GM18511 (cell line): ENCODE results near the gene TMEM178B.

ENCODE experiments used
- ATAC-seq: cut with Tn5 transposase; IDR thresholded peaks from one replicate; pipeline ENCODE4 v1.9.1; 2021; ENCODE audit warnings: mild to moderate bottlenecking, moderate library complexity; ENCODE audit not compliant: unreplicated experiment

The TMEM178B gene

GRCh38 chr7:141218941-141219340 is 145.1 kb downstream of the TMEM178B start:
- no peak for ATAC-seq

DNA sequence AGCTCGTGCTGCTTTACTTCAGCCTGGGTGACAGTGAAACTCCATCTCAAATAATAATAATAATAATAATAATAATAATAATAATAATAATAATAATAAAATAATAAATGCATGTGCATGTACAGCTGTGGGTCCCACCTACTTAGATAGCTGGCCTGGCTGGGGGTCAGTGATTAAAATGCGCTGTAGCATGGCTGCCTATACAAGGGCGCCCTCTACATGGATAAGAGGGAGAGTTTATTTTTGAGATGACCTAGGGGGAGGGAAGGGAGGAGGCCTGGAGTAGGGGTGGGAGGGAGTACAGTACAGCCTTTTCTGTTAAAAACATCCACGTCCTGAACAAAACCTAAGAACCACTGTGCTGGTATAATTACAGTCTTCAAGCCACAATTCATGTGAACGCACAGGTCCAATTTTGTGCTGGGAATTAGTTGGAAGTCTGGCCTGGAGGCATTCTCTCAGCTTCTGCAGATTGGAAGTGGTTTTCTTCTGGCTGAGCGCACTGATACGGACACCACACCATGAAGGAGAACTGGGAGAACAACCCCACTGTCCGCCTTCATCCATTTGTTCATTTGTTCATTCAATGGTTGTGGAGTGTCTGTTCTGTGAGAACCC is 146.5 kb downstream of the TMEM178B start:
- no peak for ATAC-seq

GRCh38 chr7:141221007-141221612 is 147.2 kb downstream of the TMEM178B start:
- no peak for ATAC-seq

DNA sequence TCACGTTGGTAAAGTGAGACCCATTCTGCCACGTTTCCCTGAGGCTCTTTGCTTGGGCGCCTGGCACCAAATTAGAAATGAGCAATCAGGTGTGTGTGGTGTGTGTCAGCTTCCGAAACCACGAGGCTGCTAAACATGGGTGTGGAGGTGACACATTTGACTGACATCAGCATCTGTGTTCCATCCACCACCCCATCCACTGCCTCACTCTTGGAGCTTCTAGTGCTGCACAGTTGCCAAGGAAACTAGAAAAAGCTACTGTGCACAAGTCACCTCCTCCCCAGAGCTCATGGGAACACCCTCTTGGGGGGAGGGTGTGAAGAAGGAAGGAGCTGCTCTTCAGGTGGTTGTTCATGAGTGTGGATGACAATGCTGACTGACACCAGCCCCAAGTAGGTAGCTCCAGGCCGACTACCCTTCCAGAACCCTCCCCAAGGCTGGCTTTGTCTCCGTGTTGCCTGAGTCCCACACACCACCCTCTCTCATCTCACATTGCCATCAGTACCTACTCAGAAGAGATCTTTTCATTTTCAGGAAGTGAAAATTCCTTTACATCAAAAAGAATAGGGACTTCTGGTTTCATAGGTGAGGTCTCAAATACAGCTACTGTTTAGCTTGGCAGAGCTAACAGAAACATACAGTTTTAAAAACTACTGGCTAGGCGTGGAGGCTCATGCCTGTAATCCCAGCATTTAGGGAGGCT is 152.2 kb downstream of the TMEM178B start:
- ATAC-seq, result no peak

- no peak for ATAC-seq
Observed at GRCh38 chr7:141227454-141227853, 153.6 kb downstream of the TMEM178B start.

DNA sequence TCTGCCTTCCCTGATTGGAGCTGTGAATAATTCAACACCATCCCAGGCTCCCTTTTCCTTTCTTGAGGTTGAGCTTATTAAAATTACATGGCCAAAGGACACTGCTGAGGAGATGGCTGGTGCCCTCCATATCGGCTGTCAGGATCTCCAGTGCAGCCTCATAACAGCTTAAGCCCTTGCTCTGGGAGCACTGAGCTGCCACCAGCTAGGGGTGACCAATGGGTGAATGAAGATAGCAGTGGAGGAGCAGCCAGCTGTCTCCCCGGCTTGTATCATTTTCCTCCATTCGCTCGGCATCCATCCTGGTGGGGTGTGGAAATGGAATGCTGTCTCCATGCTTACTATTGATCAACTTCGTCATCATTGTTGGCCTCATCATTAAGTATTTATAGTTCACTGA is 154.6 kb downstream of the TMEM178B start:
- ATAC-seq, result no peak

GRCh38 chr7:141231018-141231792 is 157.3 kb downstream of the TMEM178B start:
- no peak for ATAC-seq

- no peak for ATAC-seq
Observed at GRCh38 chr7:141232286-141233051, 158.6 kb downstream of the TMEM178B start.

DNA sequence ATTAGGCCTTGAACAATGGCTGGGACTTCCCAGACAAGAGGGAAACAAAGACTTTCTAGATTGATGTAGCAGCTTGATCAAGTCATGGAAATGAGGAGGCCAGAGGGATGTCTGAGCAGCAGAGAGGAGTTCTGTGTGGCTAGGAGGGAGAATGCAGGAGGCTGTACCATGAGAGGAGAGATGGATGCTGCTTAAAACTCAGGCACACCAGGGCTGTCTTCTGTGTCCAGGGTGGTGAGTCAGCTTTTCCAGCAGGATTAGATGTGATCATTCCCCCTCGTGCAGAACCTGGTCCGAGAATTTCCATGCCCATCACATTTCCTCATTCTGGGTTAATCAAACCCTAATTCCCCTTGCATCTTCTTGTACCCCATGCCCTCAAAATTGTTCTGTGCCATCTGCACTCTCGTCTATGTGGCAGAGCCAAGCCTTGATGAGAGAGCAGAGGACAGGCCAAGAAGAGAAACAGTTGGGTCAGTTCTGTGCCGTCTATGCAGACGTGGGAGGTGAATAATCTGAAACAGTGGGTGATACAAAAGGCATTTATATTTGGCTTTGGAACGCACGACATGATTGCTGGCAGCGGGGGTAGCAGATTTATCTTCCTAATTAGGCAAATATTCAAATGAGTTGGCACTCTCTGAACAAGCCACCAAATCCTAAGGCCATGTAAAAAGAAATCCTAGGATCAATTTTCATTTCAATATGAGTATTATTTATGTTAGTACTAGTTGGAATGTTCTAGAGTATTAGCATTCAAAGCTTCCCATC is 160.7 kb downstream of the TMEM178B start:
- ATAC-seq, result no peak

DNA sequence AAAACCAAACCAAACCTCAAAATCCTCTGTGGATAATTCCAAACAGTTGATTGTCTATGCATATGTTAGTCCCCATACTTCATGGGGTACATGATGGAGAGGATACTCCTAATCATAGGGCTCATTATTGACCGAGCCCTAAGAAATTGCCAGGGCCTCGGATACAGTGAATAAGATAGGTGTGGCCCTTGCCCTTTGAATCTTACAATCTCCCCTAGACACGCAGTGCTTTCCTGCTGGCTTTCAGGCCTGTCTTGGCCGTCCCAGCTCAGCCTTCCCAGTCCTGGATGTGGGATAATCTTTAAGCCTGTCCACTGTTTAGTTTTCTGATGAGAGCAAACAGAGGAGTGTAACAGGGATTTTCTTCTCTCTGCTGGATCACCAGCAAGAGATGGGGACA is 161.8 kb downstream of the TMEM178B start:
- ATAC-seq, result no peak

GRCh38 chr7:141238596-141239243 is 164.9 kb downstream of the TMEM178B start:
- no peak for ATAC-seq

DNA sequence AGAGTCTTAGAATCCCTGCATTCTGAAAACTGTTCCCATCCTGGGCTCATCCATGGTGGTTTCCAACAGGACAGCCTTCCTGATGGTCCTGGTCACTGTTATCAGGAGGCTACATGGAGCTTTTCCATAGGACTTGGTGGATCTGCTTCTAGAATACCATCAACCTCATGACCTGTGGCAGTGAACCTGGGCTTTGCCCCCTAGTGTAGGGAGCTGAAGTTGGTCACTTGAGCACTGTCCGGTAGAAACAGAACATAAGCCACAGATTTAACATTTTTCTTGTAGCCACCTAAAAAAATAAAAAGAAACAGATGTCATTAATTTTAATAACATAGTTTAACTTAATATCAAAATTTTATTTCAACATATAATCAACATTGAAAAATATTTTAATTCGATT is 165.8 kb downstream of the TMEM178B start:
- ATAC-seq, result no peak

- no peak for ATAC-seq
Observed at GRCh38 chr7:141242568-141242967, 168.7 kb downstream of the TMEM178B start.

DNA sequence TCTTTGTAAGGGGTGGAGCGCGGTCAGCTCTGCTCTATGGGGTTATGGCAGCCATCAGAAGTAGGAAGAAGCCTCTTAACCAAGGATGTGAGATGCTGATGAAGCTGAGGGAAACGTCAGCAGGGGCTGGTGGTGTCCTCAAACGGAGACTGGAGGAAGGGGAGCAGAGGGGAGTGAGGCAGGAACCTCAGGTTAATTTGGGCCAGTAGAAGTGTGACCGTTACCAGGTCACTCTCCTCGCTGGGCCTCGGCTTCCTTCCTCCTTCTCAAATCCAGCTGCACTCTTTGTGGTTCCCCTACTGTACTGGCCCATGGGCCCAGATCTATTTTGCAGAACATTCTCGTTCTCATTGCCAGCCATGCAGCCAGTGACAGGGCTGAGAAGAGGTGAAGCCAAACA is 169.5 kb downstream of the TMEM178B start:
- ATAC-seq, result no peak

DNA sequence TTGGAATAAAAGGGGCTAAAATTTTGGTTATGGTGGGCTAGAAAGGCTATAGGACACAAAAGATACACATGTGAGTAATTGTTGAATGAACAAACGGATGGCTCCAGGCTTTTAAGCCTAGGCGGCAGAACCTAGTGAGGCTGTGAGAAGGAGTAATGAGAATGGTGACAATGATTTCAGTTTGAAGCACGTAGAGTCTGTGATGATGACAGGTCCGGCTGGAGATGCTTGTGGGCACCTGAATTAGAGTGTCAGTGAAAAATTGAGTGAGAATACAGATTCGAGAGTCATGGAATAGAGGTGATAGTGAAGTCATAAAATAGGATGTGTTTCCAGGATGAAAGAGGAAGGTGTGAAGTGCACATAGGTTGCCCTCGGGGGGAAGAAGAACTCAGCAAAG is 170.6 kb downstream of the TMEM178B start:
- no peak for ATAC-seq

DNA sequence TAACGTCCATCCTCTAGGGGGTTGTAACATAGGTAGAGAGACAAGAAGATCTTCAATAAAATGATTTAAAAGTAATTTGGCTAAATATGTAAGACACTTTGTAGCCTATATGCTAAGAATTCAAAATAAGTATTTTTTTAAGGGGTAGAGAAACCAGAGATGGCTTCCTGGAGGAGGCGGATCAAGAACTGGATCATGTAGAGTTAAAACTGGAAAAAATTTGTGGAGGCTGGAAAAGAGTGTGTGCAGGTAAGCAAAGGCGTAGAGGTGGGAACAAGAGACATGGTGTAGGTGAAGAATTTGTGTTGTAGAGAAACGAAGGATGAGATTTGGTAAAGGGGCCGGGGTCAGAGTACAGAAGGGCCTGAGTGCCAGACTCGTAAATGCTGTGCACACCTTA is 172.6 kb downstream of the TMEM178B start:
- ATAC-seq, result no peak

DNA sequence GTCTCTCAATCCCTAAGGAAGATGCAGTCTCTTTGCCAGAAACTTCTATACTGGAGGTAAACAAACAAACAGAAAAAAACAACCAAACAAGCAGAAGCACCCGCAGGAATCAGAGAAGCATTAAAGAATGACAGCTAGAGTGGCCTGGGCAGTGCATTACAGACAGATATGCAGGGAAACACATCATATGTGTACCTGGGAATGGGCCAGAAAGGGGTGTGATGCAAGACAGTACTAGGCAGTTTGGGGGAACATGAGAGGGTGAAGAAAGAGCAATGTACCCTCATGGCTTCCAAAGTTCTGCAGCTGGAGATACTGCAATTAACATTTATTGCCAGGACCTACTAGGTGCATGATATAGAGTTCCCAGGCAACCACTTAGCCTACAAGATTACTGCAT is 177.3 kb downstream of the TMEM178B start:
- no peak for ATAC-seq

DNA sequence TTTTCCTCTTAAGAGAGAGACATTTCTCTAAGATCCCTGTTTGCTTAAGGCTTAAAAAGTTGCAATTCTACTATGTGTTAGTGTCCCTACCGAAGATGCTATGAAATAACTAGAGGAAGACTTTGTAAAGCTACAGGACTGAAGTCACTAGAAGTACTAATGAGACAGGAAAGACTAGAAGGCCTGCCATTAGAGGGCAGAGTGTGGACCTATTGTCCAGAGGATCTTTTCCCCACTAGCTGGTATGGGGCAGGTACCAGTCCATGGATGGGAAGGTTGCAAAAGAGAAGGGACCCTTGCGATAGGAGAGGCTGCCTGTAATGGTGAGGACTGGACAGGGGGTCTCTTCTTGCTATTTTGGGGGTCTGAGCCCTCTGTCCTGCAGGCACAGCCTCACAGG is 178.1 kb downstream of the TMEM178B start:
- ATAC-seq, result no peak

DNA sequence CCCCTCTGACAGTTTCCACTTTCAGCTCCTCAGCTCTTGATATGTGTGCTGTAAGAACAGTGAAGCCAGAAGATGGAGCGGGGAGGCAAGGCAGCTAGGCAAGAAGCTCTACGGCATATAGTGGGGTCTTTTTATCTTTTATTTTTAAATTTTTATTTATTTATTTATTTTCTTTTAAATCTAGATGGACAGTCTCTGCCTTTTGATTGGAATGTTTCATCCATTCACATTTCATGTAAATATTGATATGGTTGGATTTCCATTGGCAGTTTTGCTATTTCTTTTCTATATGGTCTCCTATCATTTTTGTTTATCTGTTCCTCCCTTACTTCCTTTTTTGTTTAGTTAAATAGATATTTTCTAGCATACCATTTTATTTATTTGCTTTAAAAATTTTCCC is 183.7 kb downstream of the TMEM178B start:
- ATAC-seq, result no peak

DNA sequence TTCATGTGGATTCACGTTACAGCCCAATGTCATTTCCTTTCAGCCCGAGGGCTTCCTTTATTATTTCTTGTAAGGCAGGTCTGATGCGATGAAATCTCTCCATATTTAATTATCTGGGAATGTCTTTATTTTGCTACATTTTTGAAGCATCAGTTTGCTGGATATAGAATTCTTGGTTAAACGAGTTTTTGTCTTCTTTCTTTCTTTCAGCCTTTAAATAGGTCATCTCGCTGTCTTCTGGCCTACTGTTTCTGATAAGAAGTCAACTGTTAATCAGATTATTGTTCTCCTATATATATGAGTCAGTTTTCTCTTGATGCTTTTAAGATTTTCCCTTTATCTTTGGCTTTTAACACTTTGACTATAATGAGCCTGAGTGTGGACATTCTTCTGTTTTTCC is 184.7 kb downstream of the TMEM178B start:
- no peak for ATAC-seq
